ENCODE data around the gene TENT4A. TPM values are rescaled to one million over a fixed set of nuclear protein-coding genes. Genes with fewer than 3 reads are reported as not detected.

The TENT4A gene
- total and polyA plus RNA-seq, 2 experiments from 2014 or later = 6.8 to 14.1 TPM

- Histone ChIP-seq H3K79me2 (peaks cover 98% of the 10 kb centered on the region), H3K4me3 (no peak overlapping the region), H3K4me1 (ENCODE audit: insufficient read depth) (peaks cover 17% of the 10 kb centered on the region), H3K9me2 (replicated peaks; ENCODE audit: insufficient read depth) (no peaks in the 10 kb centered on the region), H4K20me1 (ENCODE audit: insufficient read depth, poor library complexity, severe bottlenecking) (peaks cover 100% of the 10 kb centered on the region), H2AFZ (no peak overlapping the region), H3K27me3 (no peaks in the 10 kb centered on the region), H3K27ac (no peak overlapping the region), H3K9me3 (ENCODE audit: low read depth) (no peaks in the 10 kb centered on the region), H3K36me3 (replicated peaks; ENCODE audit: insufficient read depth, low read depth) (no peaks in the 10 kb centered on the region), H3K4me2 (peak overlapping the region; percentile 57)
- TF ChIP-seq EZH2 (IDR thresholded peaks at IDR 0.05; ENCODE audit: borderline replicate concordance) (no peak), CTCF (IDR thresholded peaks at IDR 0.05; ENCODE audit: poor library complexity) (no peak), EZH2phosphoT487 (IDR thresholded peaks at IDR 0.05; ENCODE audit: low read depth, severe bottlenecking, unreplicated experiment) (no peak)
- 89% methylated on average over 12 of the region's 12 CpGs for WGBS (ENCODE audit: low lambda C conversion rate, missing lambda C conversion rate)
- DNase-seq (ENCODE audit: low spot score) = no peak
These were observed 16.4 kb downstream of the TENT4A start for GRCh38 chr5:6729386-6730310.

- Histone ChIP-seq H3K9me3 (ENCODE audit: low read depth) (no peaks in the 10 kb centered on the region), H4K20me1 (ENCODE audit: insufficient read depth, poor library complexity, severe bottlenecking) (peaks cover 100% of the 10 kb centered on the region), H3K4me1 (ENCODE audit: insufficient read depth) (peaks cover 17% of the 10 kb centered on the region), H2AFZ (no peak overlapping the region), H3K27ac (no peak overlapping the region), H3K36me3 (replicated peaks; ENCODE audit: insufficient read depth, low read depth) (no peaks in the 10 kb centered on the region), H3K27me3 (no peaks in the 10 kb centered on the region), H3K9me2 (replicated peaks; ENCODE audit: insufficient read depth) (no peaks in the 10 kb centered on the region), H3K4me2 (peak overlapping the region; percentile 57), H3K79me2 (peaks cover 98% of the 10 kb centered on the region), H3K4me3 (no peak overlapping the region)
- TF ChIP-seq EZH2phosphoT487 (IDR thresholded peaks at IDR 0.05; ENCODE audit: low read depth, severe bottlenecking, unreplicated experiment) = no peak
- no peak for TF ChIP-seq CTCF (IDR thresholded peaks at IDR 0.05; ENCODE audit: poor library complexity)
- TF ChIP-seq EZH2 (IDR thresholded peaks at IDR 0.05; ENCODE audit: borderline replicate concordance) = no peak
- 55% methylated on average over 7 of the region's 8 CpGs for WGBS (ENCODE audit: low lambda C conversion rate, missing lambda C conversion rate)
- no peak for DNase-seq (ENCODE audit: low spot score)
These were observed 17.2 kb downstream of the TENT4A start for GRCh38 chr5:6730407-6730806.

- 73% methylated on average over 3 of the region's 3 CpGs for WGBS (ENCODE audit: low lambda C conversion rate, missing lambda C conversion rate)
- Histone ChIP-seq H3K4me2 (no peak overlapping the region), H3K27ac (no peak overlapping the region), H3K36me3 (replicated peaks; ENCODE audit: insufficient read depth, low read depth) (no peaks in the 10 kb centered on the region), H3K27me3 (no peaks in the 10 kb centered on the region), H3K4me1 (ENCODE audit: insufficient read depth) (peaks cover 17% of the 10 kb centered on the region), H3K9me2 (replicated peaks; ENCODE audit: insufficient read depth) (no peaks in the 10 kb centered on the region), H3K79me2 (peaks cover 98% of the 10 kb centered on the region), H3K9me3 (ENCODE audit: low read depth) (no peaks in the 10 kb centered on the region), H3K4me3 (no peak overlapping the region), H2AFZ (no peak overlapping the region), H4K20me1 (ENCODE audit: insufficient read depth, poor library complexity, severe bottlenecking) (peaks cover 98% of the 10 kb centered on the region)
- TF ChIP-seq CTCF (IDR thresholded peaks at IDR 0.05; ENCODE audit: poor library complexity) (no peak), EZH2 (IDR thresholded peaks at IDR 0.05; ENCODE audit: borderline replicate concordance) (no peak), EZH2phosphoT487 (IDR thresholded peaks at IDR 0.05; ENCODE audit: low read depth, severe bottlenecking, unreplicated experiment) (no peak)
- DNase-seq (ENCODE audit: low spot score) = no peak
These were observed 17.6 kb downstream of the TENT4A start for GRCh38 chr5:6730807-6731206.

All from hepatocyte (in vitro differentiated cells).